Esophagus squamous epithelium (tissue), 5 donors: ENCODE data around the gene HSPA1B. TPM values are rescaled to one million over a fixed set of nuclear protein-coding genes. Genes with fewer than 3 reads are reported as not detected.
A peak's percentile ranks its signal among the peaks of the same experiment; 100 is the strongest.
"Not testable (repeated sequence)": the region's sequence is repeated elsewhere in the genome, so short reads cannot be mapped to it uniquely, and the experiment has no call there.

Experiments
- DNase-seq: peaks from one replicate; lab custom pipeline; 2025; lab: John Stamatoyannopoulos, UW
- H3K27ac ChIP-seq, 4 donors: fragments of 200-600 bp; sonication (generic); one replicate each; pipeline ENCODE4 v1.5.1; 2016 to 2019; ENCODE audit warnings: mild to moderate bottlenecking in 1 of 4
- H3K27me3 ChIP-seq, 4 donors: fragments of 200-600 bp; sonication (generic); 1 replicate in 3 of 4; 2 replicates in 1 of 4; pipeline versions ENCODE4 v1.5.1 to v1.6.0; 2017 to 2021; ENCODE audit warnings: antibody characterized with exemption in 1 of 4
- H3K36me3 ChIP-seq, 3 donors: fragments of 200-600 bp; sonication (generic); one replicate each; pipeline ENCODE4 v1.5.1; 2016 to 2019
- H3K4me1 ChIP-seq, 3 donors: fragments of 200-600 bp; sonication (generic); one replicate each; pipeline ENCODE4 v1.5.1; 2017 to 2019
- H3K4me3 ChIP-seq, 4 donors: fragments of 200-600 bp; sonication (generic); 1 replicate in 3 of 4; 2 replicates in 1 of 4; pipeline ENCODE4 v1.5.1; 2016 to 2019; ENCODE audit warnings: mild to moderate bottlenecking in 2 of 4, moderate library complexity in 1 of 4
- H3K9me3 ChIP-seq, 3 donors: fragments of 200-600 bp; sonication (generic); one replicate each; pipeline ENCODE4 v1.5.1; 2016 to 2019
- POLR2A ChIP-seq, 4 donors: fragments of 450-650 bp; IDR thresholded peaks; one replicate each; pipeline ENCODE4 v1.6.1; 2017; ENCODE audit warnings: antibody characterized with exemption in 4 of 4, mild to moderate bottlenecking in 4 of 4, moderate library complexity in 3 of 4
- WGBS, 2 donors: methylation state at CpG; one replicate each; pipeline ENCODE4 v1.1.5; 2018; 5-methylcytosine and 5-hydroxymethylcytosine counted together
- intact Hi-C: fragments of 100-400 bp; cut with DNase I; formaldehyde crosslinking; loops from one replicate; pipeline ENCODE4 v1.15.0; 2022
- total RNA-seq, 4 donors: library from RNA; depleted of rRNA; stranded (reverse); fragments of >200 nt; gene quantifications; one replicate each; pipeline ENCODE4 v1.1.0, GENCODE V29; 2016
- TF ChIP-seq, protein P1 (sequence below), 6 experiments: fragments of 450-650 bp in 4 of 6; fragments of 200-600 bp in 2 of 6; sonication (generic) in 2 of 6; IDR thresholded peaks; one replicate each; pipeline ENCODE4 v1.5.1; 2016 to 2019; ENCODE audit warnings: antibody characterized with exemption in 6 of 6, mild to moderate bottlenecking in 4 of 6, moderate library complexity in 4 of 6
- donor health status: DM: yes; HTN: yes; CAD: no.

HSPA1B gene
- total RNA-seq, 4 donors from 2014 or later = 209 to 553 (median 252) TPM

DNA sequence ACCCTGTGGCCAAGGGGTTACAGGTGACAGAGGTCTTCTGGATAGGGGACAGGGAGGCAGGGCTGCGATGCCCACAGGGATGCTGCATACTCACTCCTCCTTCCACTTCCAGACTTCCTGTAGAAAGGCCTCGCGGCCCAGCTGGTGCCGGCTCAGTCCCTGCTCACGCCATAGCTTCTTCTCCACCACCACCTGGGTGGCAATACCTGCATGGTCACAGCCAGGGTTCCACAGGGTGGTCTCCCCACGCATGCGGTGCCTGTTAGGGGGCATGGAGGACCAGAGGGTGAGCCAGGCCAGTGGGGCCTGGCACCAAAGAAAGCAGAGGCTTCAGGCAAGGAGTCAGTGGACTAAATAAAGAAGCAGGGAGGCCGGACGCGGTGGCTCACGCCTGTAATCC lies 42.1 kb upstream of the HSPA1B start:
- no peaks in the 10 kb centered on the region for H3K4me1 ChIP-seq
- H3K36me3 ChIP-seq = peaks cover 22 to 89% (median 27%) of the 10 kb centered on the region in 3 donors
- H3K27ac ChIP-seq = no peak overlapping the region
- H3K27me3 ChIP-seq = no peaks in the 10 kb centered on the region
- no peak for DNase-seq
- 93 to 99% methylated on average over 7 to 9 of the region's 11 CpGs for WGBS, 2 donors
- TF ChIP-seq POLR2A (IDR thresholded peaks at IDR 0.05) = no peak
- TF ChIP-seq, protein P1, sequence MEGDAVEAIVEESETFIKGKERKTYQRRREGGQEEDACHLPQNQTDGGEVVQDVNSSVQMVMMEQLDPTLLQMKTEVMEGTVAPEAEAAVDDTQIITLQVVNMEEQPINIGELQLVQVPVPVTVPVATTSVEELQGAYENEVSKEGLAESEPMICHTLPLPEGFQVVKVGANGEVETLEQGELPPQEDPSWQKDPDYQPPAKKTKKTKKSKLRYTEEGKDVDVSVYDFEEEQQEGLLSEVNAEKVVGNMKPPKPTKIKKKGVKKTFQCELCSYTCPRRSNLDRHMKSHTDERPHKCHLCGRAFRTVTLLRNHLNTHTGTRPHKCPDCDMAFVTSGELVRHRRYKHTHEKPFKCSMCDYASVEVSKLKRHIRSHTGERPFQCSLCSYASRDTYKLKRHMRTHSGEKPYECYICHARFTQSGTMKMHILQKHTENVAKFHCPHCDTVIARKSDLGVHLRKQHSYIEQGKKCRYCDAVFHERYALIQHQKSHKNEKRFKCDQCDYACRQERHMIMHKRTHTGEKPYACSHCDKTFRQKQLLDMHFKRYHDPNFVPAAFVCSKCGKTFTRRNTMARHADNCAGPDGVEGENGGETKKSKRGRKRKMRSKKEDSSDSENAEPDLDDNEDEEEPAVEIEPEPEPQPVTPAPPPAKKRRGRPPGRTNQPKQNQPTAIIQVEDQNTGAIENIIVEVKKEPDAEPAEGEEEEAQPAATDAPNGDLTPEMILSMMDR (IDR thresholded peaks at IDR 0.05) = no peak
- intact Hi-C loops = no loop called here
- H3K9me3 ChIP-seq = no peaks in the 10 kb centered on the region
- no peak overlapping the region for H3K4me3 ChIP-seq

DNA sequence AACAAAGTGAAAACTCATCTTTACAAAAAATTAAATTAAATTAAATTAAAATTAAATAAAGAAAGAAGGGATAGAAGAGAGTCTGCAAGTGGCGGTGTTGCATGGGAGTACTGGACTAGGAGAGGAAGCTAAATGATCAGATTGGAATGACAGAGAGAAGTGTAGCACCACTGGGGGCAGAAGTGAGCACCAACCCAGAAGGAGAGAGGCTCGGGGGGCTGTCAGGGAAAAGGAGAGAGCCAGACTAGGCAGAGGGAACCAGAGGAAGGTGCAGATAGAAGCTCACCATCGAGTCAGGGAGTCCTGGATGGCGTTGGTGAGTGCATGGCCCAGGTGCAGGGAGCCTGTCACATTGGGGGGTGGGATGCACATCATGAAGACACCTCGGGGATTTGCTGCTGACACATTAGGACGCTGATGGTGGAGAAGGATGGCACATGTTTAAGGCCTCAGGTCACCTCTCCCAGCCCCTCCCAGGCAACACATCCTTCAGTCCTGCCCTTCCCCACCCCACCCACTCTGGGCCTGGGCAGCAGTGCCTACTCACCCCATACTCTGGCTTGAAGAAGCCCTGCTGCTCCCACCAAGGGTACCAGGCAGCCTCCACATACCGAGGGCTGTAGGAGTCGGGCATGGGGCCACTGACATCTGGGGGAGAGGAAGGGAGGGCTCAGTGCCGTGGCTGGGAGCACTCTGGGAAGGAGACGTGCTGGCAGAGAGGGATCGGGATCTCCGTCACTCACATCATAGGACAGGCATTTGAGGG lies 36.0 kb upstream of the HSPA1B start:
- WGBS, 2 donors = 46 to 68% methylated on average over 6 to 10 of the region's 12 CpGs
- Histone ChIP-seq H3K4me3 (no peak overlapping the region), H3K36me3 (peaks cover 0 to 55% (median 12%) of the 10 kb centered on the region in 3 donors), H3K27ac (peak overlapping the region in 1 of 4 donors; percentile 22), H3K9me3 (no peaks in the 10 kb centered on the region), H3K27me3 (no peaks in the 10 kb centered on the region), H3K4me1 (peaks cover 3 to 48% (median 15%) of the 10 kb centered on the region in 3 donors)
- TF ChIP-seq, protein P1 (IDR thresholded peaks at IDR 0.05) = peak in 5 of 6 experiments; percentile 22 to 53 (median 47)
- TF ChIP-seq POLR2A (IDR thresholded peaks at IDR 0.05) = no peak
- intact Hi-C loops = no loop called here
- no peak for DNase-seq

DNA sequence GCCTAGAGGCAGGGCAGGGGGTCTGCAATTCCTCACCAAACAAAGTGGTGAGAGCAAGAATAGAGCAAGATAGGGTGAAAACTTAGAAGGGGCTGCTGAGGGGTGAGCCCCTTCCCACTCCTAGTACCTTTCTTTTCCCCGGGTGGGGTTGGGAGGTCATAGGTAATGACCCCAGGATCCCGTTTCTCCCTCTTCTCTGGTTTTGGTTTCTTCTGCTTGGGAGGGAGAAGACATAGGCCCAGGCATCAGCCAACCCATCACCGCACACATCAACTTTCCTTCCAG lies 35.5 kb upstream of the HSPA1B start:
- Histone ChIP-seq H3K9me3 (no peaks in the 10 kb centered on the region), H3K36me3 (peaks cover 0 to 55% (median 12%) of the 10 kb centered on the region in 3 donors), H3K27me3 (no peaks in the 10 kb centered on the region), H3K27ac (peak overlapping the region in 1 of 4 donors; percentile 17), H3K4me3 (no peak overlapping the region), H3K4me1 (peaks cover 3 to 54% (median 16%) of the 10 kb centered on the region in 3 donors)
- WGBS, 2 donors = 74 to 89% methylated on average over 3 of the region's 3 CpGs
- DNase-seq = no peak
- TF ChIP-seq POLR2A (IDR thresholded peaks at IDR 0.05) = no peak
- TF ChIP-seq, protein P1 (IDR thresholded peaks at IDR 0.05) = no peak
- intact Hi-C loops = no loop called here

DNA sequence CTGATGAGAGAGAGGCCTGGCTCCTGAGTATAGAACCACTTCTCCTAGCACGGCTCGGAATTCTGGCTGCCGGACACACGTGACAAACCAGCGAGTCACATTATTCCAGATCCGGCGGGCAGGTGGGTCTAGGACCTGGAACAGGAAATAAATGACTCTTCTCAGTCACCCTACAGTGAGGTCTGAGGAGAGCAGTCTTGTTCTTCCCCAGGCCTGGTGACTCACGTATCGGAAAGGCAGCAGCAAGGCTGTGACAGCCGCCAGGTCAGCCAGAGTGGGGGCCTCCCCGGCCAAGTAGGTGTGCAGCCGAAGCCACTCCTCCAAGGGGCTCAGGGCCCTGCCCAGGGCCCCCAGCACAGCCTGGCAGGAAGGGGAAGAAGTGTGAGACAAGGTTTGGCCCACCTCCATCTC lies 34.8 kb upstream of the HSPA1B start:
- Histone ChIP-seq H3K36me3 (peaks cover 0 to 54% (median 12%) of the 10 kb centered on the region in 3 donors), H3K4me1 (peaks cover 3 to 61% (median 16%) of the 10 kb centered on the region in 3 donors), H3K9me3 (no peaks in the 10 kb centered on the region), H3K4me3 (no peak overlapping the region), H3K27ac (peak overlapping the region; percentile 7 to 63 (median 56)), H3K27me3 (no peaks in the 10 kb centered on the region)
- WGBS, 2 donors = 45 to 65% methylated on average over 5 to 6 of the region's 12 CpGs
- DNase-seq = no peak
- intact Hi-C loops = no loop called here
- TF ChIP-seq POLR2A (IDR thresholded peaks at IDR 0.05) = no peak
- TF ChIP-seq, protein P1 (IDR thresholded peaks at IDR 0.05) = no peak

DNA sequence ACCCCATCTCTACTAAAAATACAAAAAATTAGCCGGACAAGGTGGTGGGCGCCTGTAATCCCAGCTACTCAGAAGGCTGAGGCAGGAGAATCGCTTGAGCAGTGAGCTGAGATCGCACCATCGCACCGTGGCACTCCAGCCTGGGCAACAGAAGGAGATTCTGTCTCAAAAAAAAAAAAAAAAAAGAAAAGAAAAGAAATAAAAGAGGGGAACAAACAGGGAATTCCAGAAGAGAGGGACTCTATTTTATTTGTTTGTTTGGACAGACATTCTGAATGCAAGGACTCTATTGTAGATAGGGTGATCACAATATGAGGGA lies 33.7 kb upstream of the HSPA1B start:
- 81 to 87% methylated on average over 6 of the region's 6 CpGs for WGBS, 2 donors
- H3K27me3 ChIP-seq, DNase-seq, H3K9me3 ChIP-seq, H3K4me3 ChIP-seq, intact Hi-C loops: not testable (repeated sequence)
- Histone ChIP-seq H3K4me1 (peaks cover 3 to 65% (median 16%) of the 10 kb centered on the region in 3 donors), H3K27ac (peak overlapping the region; percentile 95 to 98 (median 96)), H3K36me3 (peaks cover 0 to 53% (median 12%) of the 10 kb centered on the region in 3 donors)
